ENCODE results near the gene CDKN2AIP. TPM values are rescaled to one million over a fixed set of nuclear protein-coding genes. Genes with fewer than 3 reads are reported as not detected.

The CDKN2AIP gene
- total RNA-seq, 1 experiment from 2014 or later, result 20.6 TPM

GRCh38 chr4:183485411-183486160 lies 41.1 kb downstream of the CDKN2AIP start:
- BruUV-seq (replicated peaks), result no TSS peak
- H3K36me3 ChIP-seq (ENCODE audit: insufficient read depth, low read length, poor library complexity, severe bottlenecking), result no peaks in the 10 kb centered on the region
- ChIA-PET CTCF (no interaction called here), POLR2A (ENCODE audit: low non-redundant PET) (no interaction called here)
- H3K4me1 ChIP-seq (ENCODE audit: insufficient read depth, low read length, poor library complexity, severe bottlenecking), result no peaks in the 10 kb centered on the region
- no peak for DNase-seq (ENCODE audit: low spot score)
- no peaks in the 10 kb centered on the region for H3K9me3 ChIP-seq (ENCODE audit: low read depth, low read length, poor library complexity, severe bottlenecking)
- H3K27me3 ChIP-seq (replicated peaks; ENCODE audit: insufficient read depth, low read depth, low read length, poor library complexity), result no peaks in the 10 kb centered on the region
- intact Hi-C loops (cut with micrococcal nuclease; ENCODE audit: unreplicated experiment), result no loop called here
- H3K4me3 ChIP-seq (ENCODE audit: low read depth, low read length, poor library complexity, severe bottlenecking), result no peak overlapping the region
- H3K27ac ChIP-seq (ENCODE audit: low read depth, low read length, poor library complexity, severe bottlenecking), result no peak overlapping the region
- TF ChIP-seq CTCF (conservative IDR thresholded peaks at IDR 0.05; ENCODE audit: low read depth, low read length), result no peak
- TF ChIP-seq EZH2 (IDR thresholded peaks at IDR 0.05; ENCODE audit: borderline replicate concordance, low read depth, low read length, poor library complexity, severe bottlenecking), result no peak

GRCh38 chr4:183492791-183493222 lies 48.4 kb downstream of the CDKN2AIP start:
- no peak overlapping the region for H3K27ac ChIP-seq (ENCODE audit: low read depth, low read length, poor library complexity, severe bottlenecking)
- no peak for DNase-seq (ENCODE audit: low spot score)
- ChIA-PET POLR2A (ENCODE audit: low non-redundant PET) (no interaction called here), CTCF (no interaction called here)
- H3K27me3 ChIP-seq (replicated peaks; ENCODE audit: insufficient read depth, low read depth, low read length, poor library complexity), result no peaks in the 10 kb centered on the region
- H3K36me3 ChIP-seq (ENCODE audit: insufficient read depth, low read length, poor library complexity, severe bottlenecking), result no peaks in the 10 kb centered on the region
- peaks cover 6% of the 10 kb centered on the region for H3K4me1 ChIP-seq (ENCODE audit: insufficient read depth, low read length, poor library complexity, severe bottlenecking)
- no peak for TF ChIP-seq EZH2 (IDR thresholded peaks at IDR 0.05; ENCODE audit: borderline replicate concordance, low read depth, low read length, poor library complexity, severe bottlenecking)
- no peak for TF ChIP-seq CTCF (conservative IDR thresholded peaks at IDR 0.05; ENCODE audit: low read depth, low read length)
- BruUV-seq (replicated peaks), result no TSS peak
- H3K4me3 ChIP-seq (ENCODE audit: low read depth, low read length, poor library complexity, severe bottlenecking), result no peak overlapping the region
- H3K9me3 ChIP-seq (ENCODE audit: low read depth, low read length, poor library complexity, severe bottlenecking), result no peaks in the 10 kb centered on the region
- intact Hi-C loops (cut with micrococcal nuclease; ENCODE audit: unreplicated experiment), result no loop called here

- Histone ChIP-seq H3K36me3 (ENCODE audit: insufficient read depth, low read length, poor library complexity, severe bottlenecking) (no peaks in the 10 kb centered on the region), H3K4me3 (ENCODE audit: low read depth, low read length, poor library complexity, severe bottlenecking) (no peak overlapping the region), H3K4me1 (ENCODE audit: insufficient read depth, low read length, poor library complexity, severe bottlenecking) (peaks cover 6% of the 10 kb centered on the region), H3K27me3 (replicated peaks; ENCODE audit: insufficient read depth, low read depth, low read length, poor library complexity) (no peaks in the 10 kb centered on the region), H3K9me3 (ENCODE audit: low read depth, low read length, poor library complexity, severe bottlenecking) (no peaks in the 10 kb centered on the region), H3K27ac (ENCODE audit: low read depth, low read length, poor library complexity, severe bottlenecking) (no peak overlapping the region)
- intact Hi-C loops (cut with micrococcal nuclease; ENCODE audit: unreplicated experiment), result no loop called here
- DNase-seq (ENCODE audit: low spot score), result no peak
- CTCF ChIA-PET, result no interaction called here
- no TSS peak for BruUV-seq (replicated peaks)
- POLR2A ChIA-PET (ENCODE audit: low non-redundant PET), result no interaction called here
- TF ChIP-seq CTCF (conservative IDR thresholded peaks at IDR 0.05; ENCODE audit: low read depth, low read length) (no peak), EZH2 (IDR thresholded peaks at IDR 0.05; ENCODE audit: borderline replicate concordance, low read depth, low read length, poor library complexity, severe bottlenecking) (no peak)
Measured at GRCh38 chr4:183493246-183493645, 48.8 kb downstream of the CDKN2AIP start.
